H1 (cell line): ENCODE measurements around the gene FGF14. TPM values are rescaled to one million over a fixed set of nuclear protein-coding genes. Genes with fewer than 3 reads are reported as not detected.

Source experiments
- CTCF ChIA-PET: fragments of 300-600 bp; sonication (Branson Sonifier 250); formaldehyde crosslinking; loops from one replicate; lab custom pipeline; 2021; ENCODE audit not compliant: partially characterized antibody; lab: Charles Lee
- POLR2A ChIA-PET: fragments of 300-600 bp; sonication (Branson Sonifier 250); formaldehyde crosslinking; loops from one replicate; lab custom pipeline; 2021; ENCODE audit warnings: inconsistent platforms; ENCODE audit not compliant: partially characterized antibody; lab: Charles Lee
- DNase-seq, 2 experiments: peaks; one replicate each; pipeline versions ENCODE4 v3.0.0 to v3.0.0-alpha.2; 2010 to 2022; ENCODE audit warnings: low spot score in 2 of 2, low read depth in 1 of 2, mixed read lengths in 1 of 2
- FAIRE-seq: peaks from 2 replicates; lab custom pipeline; 2011; peaks lifted over from hg19 to GRCh38; lab: Jason Lieb, UNC
- H2AFZ ChIP-seq: 2 replicates; pipeline ENCODE4 v1.8.1; 2012; ENCODE audit warnings: low read length, inconsistent platforms
- H2AK5ac ChIP-seq: 2 replicates; pipeline ENCODE4 v1.6.1; 2013; ENCODE audit warnings: low read depth, low read length
- H2BK120ac ChIP-seq: replicated peaks from 2 replicates; pipeline ENCODE3; 2013; ENCODE audit warnings: low read depth, low read length, inconsistent platforms
- H2BK12ac ChIP-seq: 2 replicates; pipeline ENCODE4 v1.6.1; 2013; ENCODE audit warnings: low read depth, low read length
- H2BK15ac ChIP-seq: 2 replicates; pipeline ENCODE4 v1.6.1; 2013; ENCODE audit warnings: low read length
- H2BK20ac ChIP-seq: 2 replicates; pipeline ENCODE4 v1.6.1; 2013; ENCODE audit warnings: low read length
- H2BK5ac ChIP-seq: 2 replicates; pipeline ENCODE4 v1.6.1; 2013; ENCODE audit warnings: low read depth, low read length
- H3K14ac ChIP-seq: 2 replicates; pipeline ENCODE4 v1.6.1; 2013; ENCODE audit warnings: inconsistent platforms; ENCODE audit not compliant: insufficient read length
- H3K18ac ChIP-seq: 2 replicates; pipeline ENCODE4 v1.6.1; 2013; ENCODE audit warnings: low read length; ENCODE audit errors: extremely low read depth
- H3K23ac ChIP-seq: 2 replicates; pipeline ENCODE4 v1.6.1; 2013; ENCODE audit warnings: inconsistent platforms; ENCODE audit not compliant: insufficient read length
- H3K23me2 ChIP-seq: 2 replicates; pipeline ENCODE4 v1.6.1; 2013; ENCODE audit warnings: low read depth, low read length
- H3K27ac ChIP-seq: 2 replicates; pipeline ENCODE4 v1.6.1; 2011; ENCODE audit warnings: low read depth, low read length, inconsistent platforms
- H3K27me3 ChIP-seq, 4 experiments: replicated peaks in 1 of 4; 1 replicate in 1 of 4; 2 replicates in 3 of 4; pipeline versions ENCODE4 v1.6.1 to v1.8.1; 2011 to 2013; ENCODE audit warnings: low read length in 3 of 4, mild to moderate bottlenecking in 3 of 4, inconsistent platforms in 2 of 4, mixed read lengths in 2 of 4, moderate library complexity in 1 of 4; ENCODE audit not compliant: control insufficient read depth in 3 of 4, insufficient read depth in 3 of 4; ENCODE audit errors: extremely low read depth in 1 of 4
- H3K36me3 ChIP-seq, 4 experiments: 2 replicates each; pipeline versions ENCODE4 v1.6.1 to v1.8.1; 2011 to 2013; ENCODE audit warnings: mild to moderate bottlenecking in 4 of 4, low read length in 3 of 4, moderate library complexity in 2 of 4, control low read depth in 1 of 4, inconsistent platforms in 1 of 4; ENCODE audit not compliant: insufficient read depth in 4 of 4, control insufficient read depth in 2 of 4
- H3K4ac ChIP-seq: replicated peaks from 2 replicates; pipeline ENCODE3; 2013; ENCODE audit warnings: low read length, low read depth, mixed read lengths, inconsistent platforms; ENCODE audit not compliant: insufficient read length
- H3K4me1 ChIP-seq, 4 experiments: replicated peaks in 1 of 4; 1 replicate in 1 of 4; 2 replicates in 3 of 4; pipeline versions ENCODE4 v1.6.1 to v1.8.1; 2011 to 2013; ENCODE audit warnings: low read length in 3 of 4, inconsistent platforms in 2 of 4, mixed read lengths in 1 of 4; ENCODE audit not compliant: insufficient read depth in 4 of 4, control insufficient read depth in 3 of 4
- H3K4me2 ChIP-seq, 2 experiments: 2 replicates each; pipeline versions ENCODE4 v1.6.1 to v1.8.1; 2011 to 2013; ENCODE audit warnings: low read depth in 2 of 2, low read length in 2 of 2, control low read depth in 1 of 2, inconsistent platforms in 1 of 2, mild to moderate bottlenecking in 1 of 2; ENCODE audit not compliant: insufficient read depth in 1 of 2
- H3K4me3 ChIP-seq, 4 experiments: fragments of 200-600, 300-600 bp in 1 of 4; sonication (generic), shearing (Covaris generic), sonication (Bioruptor Twin) in 1 of 4; 2 replicates each; pipeline versions ENCODE4 v1.5.1 to v1.8.1; 2011 to 2016; ENCODE audit warnings: low read length in 4 of 4, low read depth in 3 of 4, control low read depth in 2 of 4, inconsistent platforms in 2 of 4, mild to moderate bottlenecking in 2 of 4, mixed read lengths in 1 of 4, moderate library complexity in 1 of 4; ENCODE audit not compliant: insufficient read depth in 2 of 4; ENCODE audit errors: extremely low read depth in 1 of 4
- H3K56ac ChIP-seq: replicated peaks from 2 replicates; pipeline ENCODE3; 2013; ENCODE audit warnings: low read depth, mild to moderate bottlenecking, mixed read lengths, low read length, inconsistent platforms; ENCODE audit not compliant: insufficient read length
- H3K79me1 ChIP-seq: 2 replicates; pipeline ENCODE4 v1.6.1; 2013; ENCODE audit warnings: low read depth, low read length, control low read depth
- H3K79me2 ChIP-seq, 2 experiments: 2 replicates each; pipeline versions ENCODE4 v1.6.1 to v1.8.1; 2012 to 2013; ENCODE audit warnings: low read length in 2 of 2, mild to moderate bottlenecking in 2 of 2, inconsistent platforms in 1 of 2; ENCODE audit not compliant: insufficient read depth in 2 of 2, control insufficient read depth in 1 of 2
- H3K9ac ChIP-seq, 4 experiments: replicated peaks in 1 of 4; 1 replicate in 1 of 4; 2 replicates in 3 of 4; pipeline versions ENCODE4 v1.6.1 to v1.8.1; 2011 to 2013; ENCODE audit warnings: low read depth in 3 of 4, low read length in 3 of 4, control low read depth in 2 of 4, mild to moderate bottlenecking in 2 of 4, moderate library complexity in 2 of 4, inconsistent platforms in 1 of 4; ENCODE audit errors: extremely low read depth in 1 of 4
- H3K9me3 ChIP-seq, 2 experiments: 2 replicates each; pipeline versions ENCODE4 v1.6.1 to v1.8.1; 2012 to 2013; ENCODE audit warnings: mild to moderate bottlenecking in 2 of 2, moderate library complexity in 2 of 2, control low read depth in 1 of 2, inconsistent platforms in 1 of 2, low read depth in 1 of 2, low read length in 1 of 2, mixed read lengths in 1 of 2; ENCODE audit not compliant: insufficient read depth in 2 of 2
- H4K20me1 ChIP-seq, 2 experiments: replicated peaks in 1 of 2; 2 replicates each; pipeline versions ENCODE3 to v1.8.1; 2011 to 2013; ENCODE audit warnings: inconsistent platforms in 2 of 2, low read length in 2 of 2, mild to moderate bottlenecking in 1 of 2; ENCODE audit not compliant: insufficient read depth in 2 of 2, control insufficient read depth in 1 of 2
- H4K5ac ChIP-seq: 2 replicates; pipeline ENCODE4 v1.6.1; 2013; ENCODE audit warnings: low read length, low read depth, mixed read lengths, inconsistent platforms; ENCODE audit not compliant: insufficient read length
- H4K8ac ChIP-seq: 2 replicates; pipeline ENCODE4 v1.8.0; 2013; ENCODE audit warnings: mild to moderate bottlenecking, moderate library complexity, low read length, inconsistent platforms; ENCODE audit not compliant: insufficient read depth; ENCODE audit errors: extremely low read depth
- H4K91ac ChIP-seq: replicated peaks from 2 replicates; pipeline ENCODE3; 2013; ENCODE audit warnings: low read length, mixed read lengths, inconsistent platforms; ENCODE audit not compliant: insufficient read length
- BACH1 ChIP-seq: IDR thresholded peaks from 2 replicates; pipeline ENCODE4 v1.6.1; 2012; ENCODE audit warnings: low read length, improper control_type of control experiment
- BCL11A ChIP-seq, 2 experiments: IDR thresholded peaks; one replicate each; pipeline ENCODE4 v1.6.1; 2011; ENCODE audit warnings: low read depth in 2 of 2, low read length in 2 of 2, mild to moderate bottlenecking in 2 of 2
- CBX8 ChIP-seq: fragments of 300-800, 300-1000 bp; sonication (generic); IDR thresholded peaks from 2 replicates; pipeline ENCODE4 v1.7.1; 2016; ENCODE audit warnings: low read depth, low read length, borderline replicate concordance
- CEBPB ChIP-seq: IDR thresholded peaks from 2 replicates; pipeline ENCODE4 v1.6.1; 2012; ENCODE audit warnings: low read depth, low read length
- CREB1 ChIP-seq: IDR thresholded peaks from 2 replicates; pipeline ENCODE4 v1.6.1; 2012; ENCODE audit warnings: inconsistent platforms
- EZH2 ChIP-seq: fragments of 200-600 bp; sonication (generic); IDR thresholded peaks from 2 replicates; pipeline ENCODE4 v1.7.1; 2012; ENCODE audit warnings: low read depth, mild to moderate bottlenecking, moderate library complexity, low read length, inconsistent platforms; ENCODE audit not compliant: severe bottlenecking
- FOSL1 ChIP-seq: IDR thresholded peaks from 2 replicates; pipeline ENCODE4 v1.6.1; 2011; ENCODE audit warnings: mild to moderate bottlenecking, low read depth, low read length, moderate library complexity; ENCODE audit not compliant: insufficient read depth
- PHF8 ChIP-seq: fragments of 200-600 bp; sonication (generic); conservative IDR thresholded peaks from 2 replicates; pipeline ENCODE4 v1.7.1; 2012; ENCODE audit warnings: low read depth, mild to moderate bottlenecking, inconsistent platforms, low read length, moderate library complexity
- RFX5 ChIP-seq: IDR thresholded peaks from 2 replicates; pipeline ENCODE4 v1.6.1; 2011; ENCODE audit warnings: low read depth, low read length, improper control_type of control experiment, borderline replicate concordance
- RXRA ChIP-seq: IDR thresholded peaks from 2 replicates; pipeline ENCODE4 v1.6.1; 2011; ENCODE audit warnings: low read depth, mild to moderate bottlenecking, low read length, moderate library complexity; ENCODE audit not compliant: insufficient read depth
- SP1 ChIP-seq: IDR thresholded peaks from 2 replicates; pipeline ENCODE4 v1.6.1; 2011; ENCODE audit warnings: low read depth, low read length
- SP2 ChIP-seq: IDR thresholded peaks from 2 replicates; pipeline ENCODE4 v1.6.1; 2012; ENCODE audit warnings: mild to moderate bottlenecking, low read length, inconsistent platforms
- SRF ChIP-seq: IDR thresholded peaks from 2 replicates; pipeline ENCODE4 v1.6.1; 2011; ENCODE audit warnings: mild to moderate bottlenecking, low read depth, low read length, moderate library complexity
- TAF7 ChIP-seq: optimal IDR thresholded peaks from 2 replicates; pipeline ENCODE3; 2011; ENCODE audit warnings: low read depth, mild to moderate bottlenecking, inconsistent platforms, low read length, moderate library complexity, borderline replicate concordance
- TBP ChIP-seq: IDR thresholded peaks from 2 replicates; pipeline ENCODE4 v1.6.1; 2011; ENCODE audit warnings: low read depth, low read length, improper control_type of control experiment
- WGBS, 2 experiments: shearing (Covaris generic) in 1 of 2; methylation state at CpG; one replicate each; pipeline versions ENCODE4 v1.1.6 to v1.1.7; 2013 to 2015; ENCODE audit warnings: low lambda C conversion rate in 2 of 2, mixed read lengths in 2 of 2, inconsistent platforms in 1 of 2, low coverage in 1 of 2, missing lambda C conversion rate in 1 of 2; ENCODE audit not compliant: insufficient replicate concordance in 2 of 2, insufficient coverage in 1 of 2, insufficient read length in 1 of 2; ENCODE audit errors: extremely low coverage in 1 of 2, missing lambda C conversion rate in 1 of 2; 5-methylcytosine and 5-hydroxymethylcytosine counted together
- polyA plus RNA-seq, 7 experiments: library from polyadenylated mRNA; depleted of rRNA in 3 of 7; stranded (reverse) in 5 of 7; unstranded in 2 of 7; fragments of >200 nt in 5 of 7; fragments of 200-250 nt in 2 of 7; gene quantifications; 1 replicate in 5 of 7; 2 replicates in 1 of 7; 4 replicates in 1 of 7; pipeline versions ENCODE4 v1.2.1 to v1.2.3, GENCODE V29; 2011 to 2013; ENCODE audit warnings: missing spikeins in 2 of 7, mixed read lengths in 2 of 7
- total RNA-seq: library from RNA; stranded (reverse); fragmentation: NEBNext Ultra II Directional; extraction: Animal tissue kit (Norgen Biotek cat#: 25700); gene quantifications from 2 replicates; pipeline ENCODE4 v1.2.1, GENCODE V29; 2021

FGF14 gene
- total and polyA plus RNA-seq, 2 of the 8 experiments (the other 6 are each of a cell fraction or from before 2014, with no cell fraction given), result 0.05 to 0.58 TPM

GRCh38 chr13:102402290-102402689 lies 442 bp upstream of the FGF14 start:
- Histone ChIP-seq H2BK20ac (no peak overlapping the region), H4K91ac (no peak overlapping the region), H4K8ac (no peak overlapping the region), H3K23ac (no peak overlapping the region), H3K56ac (no peak overlapping the region), H3K4me3 (peak overlapping the region; percentile 53 to 76 (median 59)), H2AFZ (peak overlapping the region; percentile 92; the same call in 1 of the 2 replicates), H3K4me2 (peak overlapping the region; percentile 98 to 99), H4K5ac (no peak overlapping the region), H4K20me1 (peaks cover 0 to 2% of the 10 kb centered on the region in 2 experiments), H3K27me3 (peaks cover 8 to 32% (median 23%) of the 10 kb centered on the region in 4 experiments), H3K9ac (peak overlapping the region in 2 of 4 experiments; percentile 24 to 51; a peak in 3 of 7 replicates), H2BK5ac (no peak overlapping the region), H2BK120ac (no peak overlapping the region), H3K14ac (no peak overlapping the region), H2BK15ac (no peak overlapping the region), H3K18ac (no peak overlapping the region; the same call in 1 of the 2 replicates), H2BK12ac (no peak overlapping the region; the same call in 1 of the 2 replicates), H3K36me3 (no peaks in the 10 kb centered on the region), H3K23me2 (peaks cover 14% of the 10 kb centered on the region; the same call in 1 of the 2 replicates), H3K4me1 (peaks cover 2 to 4% (median 3%) of the 10 kb centered on the region in 4 experiments; a peak in 4 of 7 replicates), H3K27ac (no peak overlapping the region), H3K79me2 (no peaks in the 10 kb centered on the region), H2AK5ac (no peak overlapping the region), H3K9me3 (no peaks in the 10 kb centered on the region), H3K79me1 (no peaks in the 10 kb centered on the region), H3K4ac (no peak overlapping the region)
- 3% methylated on average over 14 of the region's 14 CpGs; no CpG with 5 or more reads in 1 of the 2 experiments for WGBS, 2 experiments
- ChIA-PET POLR2A (no interaction called here), CTCF (interaction anchor here (1.1 to 1.2 kb wide), 2 partner anchors 33 to 41 kb away, joined by 3 read pairs; no protein-coding TSS in a partner anchor)
- FAIRE-seq (peak; percentile 98), DNase-seq (peak; percentile 51 to 62)
- TF ChIP-seq SP2 (no peak), RXRA (no peak), PHF8 (no peak), TAF7 (no peak), CEBPB (no peak), TBP (no peak; the same call in 1 of the 2 replicates), BCL11A (IDR thresholded peaks at IDR 0.05; ENCODE audit: low read depth in 2 of 2, low read length in 2 of 2) (no peak), EZH2 (no peak), CBX8 (no peak), BACH1 (no peak), RFX5 (no peak), SRF (no peak), FOSL1 (no peak), CREB1 (peak; percentile 93), SP1 (no peak)
